Activated CD8-positive, alpha-beta memory T cell treated with anti-CD3 and anti-CD28 coated beads for 36 hours (primary cell): Measurements from ENCODE around the gene EDAR. TPM values are rescaled to one million over a fixed set of nuclear protein-coding genes. Genes with fewer than 3 reads are reported as not detected.

Experiments used
- CTCF ChIA-PET: fragments of 350-600 bp; sonication (Branson Sonifier 250); formaldehyde crosslinking; loops from one replicate; lab custom pipeline; 2021; ENCODE audit warnings: antibody characterized with exemption; lab: Charles Lee
- POLR2A ChIA-PET: fragments of 350-600 bp; sonication (Branson Sonifier 250); formaldehyde crosslinking; loops from one replicate; lab custom pipeline; 2021; ENCODE audit warnings: antibody characterized with exemption; lab: Charles Lee
- total RNA-seq, 2 experiments: library from RNA; stranded (reverse); gene quantifications; one replicate each; pipeline ENCODE4 v1.2.3, GENCODE V29; 2021

EDAR gene
- total RNA-seq, 2 experiments from 2014 or later, result 0.04 TPM; not detected in 1

- POLR2A ChIA-PET, result no interaction called here
- CTCF ChIA-PET, result no interaction called here
These were observed 18.0 kb upstream of the EDAR start for GRCh38 chr2:109006971-109007370.

GRCh38 chr2:109005686-109006204 lies 16.7 kb upstream of the EDAR start:
- POLR2A ChIA-PET, result no interaction called here

GRCh38 chr2:109001201-109001600 lies 12.2 kb upstream of the EDAR start:
- POLR2A ChIA-PET, result no interaction called here
- CTCF ChIA-PET, result no interaction called here

More at GRCh38 chr2:109005686-109006204, 16.7 kb upstream of the EDAR start:
- CTCF ChIA-PET, result no interaction called here

GRCh38 chr2:109000738-109001137 lies 11.7 kb upstream of the EDAR start:
- ChIA-PET CTCF (no interaction called here), POLR2A (no interaction called here)

- CTCF ChIA-PET, result no interaction called here
- POLR2A ChIA-PET, result no interaction called here
These were observed 9.9 kb upstream of the EDAR start for GRCh38 chr2:108998911-108999310.

- POLR2A ChIA-PET, result no interaction called here
- CTCF ChIA-PET, result no interaction called here
These were observed 5.2 kb upstream of the EDAR start for GRCh38 chr2:108994178-108994577.

GRCh38 chr2:108993095-108993937 lies 4.3 kb upstream of the EDAR start:
- POLR2A ChIA-PET, result no interaction called here

GRCh38 chr2:108988076-108988795 lies 784 bp downstream of the EDAR start:
- CTCF ChIA-PET, result no interaction called here
- POLR2A ChIA-PET, result no interaction called here

More at GRCh38 chr2:108993095-108993937, 4.3 kb upstream of the EDAR start:
- CTCF ChIA-PET, result no interaction called here

GRCh38 chr2:108986916-108987510 lies 2.0 kb downstream of the EDAR start:
- CTCF ChIA-PET, result no interaction called here
- POLR2A ChIA-PET, result no interaction called here

- ChIA-PET CTCF (no interaction called here), POLR2A (no interaction called here)
These were observed 5.4 kb downstream of the EDAR start for GRCh38 chr2:108983610-108984009.

- ChIA-PET POLR2A (no interaction called here), CTCF (no interaction called here)
These were observed 6.0 kb downstream of the EDAR start for GRCh38 chr2:108983061-108983460.

- CTCF ChIA-PET, result no interaction called here
- POLR2A ChIA-PET, result no interaction called here
These were observed 6.8 kb downstream of the EDAR start for GRCh38 chr2:108982259-108982679.

GRCh38 chr2:108981846-108982245 lies 7.2 kb downstream of the EDAR start:
- ChIA-PET CTCF (no interaction called here), POLR2A (no interaction called here)

GRCh38 chr2:108980076-108980475 lies 8.9 kb downstream of the EDAR start:
- ChIA-PET CTCF (no interaction called here), POLR2A (no interaction called here)

GRCh38 chr2:108979461-108979860 lies 9.6 kb downstream of the EDAR start:
- ChIA-PET POLR2A (no interaction called here), CTCF (no interaction called here)

- ChIA-PET POLR2A (no interaction called here), CTCF (no interaction called here)
These were observed 10.3 kb downstream of the EDAR start for GRCh38 chr2:108978709-108979111.

GRCh38 chr2:108975613-108976435 lies 13.2 kb downstream of the EDAR start:
- CTCF ChIA-PET, result no interaction called here
- POLR2A ChIA-PET, result no interaction called here

GRCh38 chr2:108974674-108975073 lies 14.3 kb downstream of the EDAR start:
- CTCF ChIA-PET, result no interaction called here

GRCh38 chr2:108972663-108973062 lies 16.4 kb downstream of the EDAR start:
- POLR2A ChIA-PET, result no interaction called here
- CTCF ChIA-PET, result no interaction called here

More at GRCh38 chr2:108974674-108975073, 14.3 kb downstream of the EDAR start:
- POLR2A ChIA-PET, result no interaction called here
